Measurements from ENCODE around the gene AOPEP.

GRCh38 chr9:94991961-94992907 lies 265.7 kb downstream of the AOPEP start:
- TF ChIP-seq POLR2A (IDR thresholded peaks at IDR 0.05) (no peak), CTCF (IDR thresholded peaks at IDR 0.05) (no peak)

Data from thyroid gland (tissue), 4 donors.